ENCODE data around the gene ZIC5.

The ZIC5 gene

GRCh38 chr13:99975626-99976025 is 4.1 kb upstream of the ZIC5 start:
- no peak for DNase-seq (ENCODE audit: low read depth)
- H3K4me3 ChIP-seq (ENCODE audit: control insufficient read depth, low read depth, low read length) = no peak overlapping the region
- TF ChIP-seq CTCF (IDR thresholded peaks at IDR 0.05; ENCODE audit: control insufficient read depth, insufficient read depth, low read depth, low read length, missing control alignments) = no peak

- DNase-seq (ENCODE audit: low read depth) = no peak
- H3K4me3 ChIP-seq (ENCODE audit: control insufficient read depth, low read depth, low read length) = no peak overlapping the region
- TF ChIP-seq CTCF (IDR thresholded peaks at IDR 0.05; ENCODE audit: control insufficient read depth, insufficient read depth, low read depth, low read length, missing control alignments) = no peak
These were observed 3.5 kb upstream of the ZIC5 start for GRCh38 chr13:99974939-99975561.

- no peak overlapping the region for H3K4me3 ChIP-seq (ENCODE audit: control insufficient read depth, low read depth, low read length)
- TF ChIP-seq CTCF (IDR thresholded peaks at IDR 0.05; ENCODE audit: control insufficient read depth, insufficient read depth, low read depth, low read length, missing control alignments) = no peak
- no peak for DNase-seq (ENCODE audit: low read depth)
These were observed 2.9 kb upstream of the ZIC5 start for GRCh38 chr13:99974296-99974938.

GRCh38 chr13:99973808-99974185 is 2.2 kb upstream of the ZIC5 start:
- no peak for TF ChIP-seq CTCF (IDR thresholded peaks at IDR 0.05; ENCODE audit: control insufficient read depth, insufficient read depth, low read depth, low read length, missing control alignments)
- DNase-seq (ENCODE audit: low read depth) = no peak
- H3K4me3 ChIP-seq (ENCODE audit: control insufficient read depth, low read depth, low read length) = no peak overlapping the region

- DNase-seq (ENCODE audit: low read depth) = no peak
- H3K4me3 ChIP-seq (ENCODE audit: control insufficient read depth, low read depth, low read length) = no peak overlapping the region
- no peak for TF ChIP-seq CTCF (IDR thresholded peaks at IDR 0.05; ENCODE audit: control insufficient read depth, insufficient read depth, low read depth, low read length, missing control alignments)
These were observed 1.7 kb upstream of the ZIC5 start for GRCh38 chr13:99973163-99973807.

- no peak for DNase-seq (ENCODE audit: low read depth)
- TF ChIP-seq CTCF (IDR thresholded peaks at IDR 0.05; ENCODE audit: control insufficient read depth, insufficient read depth, low read depth, low read length, missing control alignments) = no peak
- H3K4me3 ChIP-seq (ENCODE audit: control insufficient read depth, low read depth, low read length) = no peak overlapping the region
These were observed 694 bp upstream of the ZIC5 start for GRCh38 chr13:99972190-99972731.

Data from AG09309 (cell line).